GM18520 (cell line): Measurements from ENCODE around the gene GGNBP2.
A peak's percentile ranks its signal among the peaks of the same experiment; 100 is the strongest.
"Not testable (repeated sequence)": the region's sequence is repeated elsewhere in the genome, so short reads cannot be mapped to it uniquely, and the experiment has no call there.

Source experiments
- ATAC-seq: cut with Tn5 transposase; IDR thresholded peaks from one replicate; pipeline ENCODE4 v1.9.1; 2021; ENCODE audit not compliant: unreplicated experiment

Gene GGNBP2

GRCh38 chr17:36544307-36545076 lies at the start of gene GGNBP2:
TSS of gene GGNBP2 (plus strand) at chr17:36544919. CDS start at chr17:36545725, 806 bp downstream.
- ATAC-seq: peak; percentile 39

GRCh38 chr17:36495076-36495578 lies 49.6 kb upstream of the GGNBP2 start:
- ATAC-seq: no peak

- ATAC-seq: no peak
These were observed 48.5 kb upstream of the GGNBP2 start for GRCh38 chr17:36496018-36496789.

GRCh38 chr17:36498155-36498554 lies 46.6 kb upstream of the GGNBP2 start:
- no peak for ATAC-seq

- ATAC-seq: no peak
These were observed 46.0 kb upstream of the GGNBP2 start for GRCh38 chr17:36498560-36499300.

GRCh38 chr17:36500745-36501225 lies 43.9 kb upstream of the GGNBP2 start:
- ATAC-seq: no peak

- ATAC-seq: no peak
These were observed 43.4 kb upstream of the GGNBP2 start for GRCh38 chr17:36501351-36501750.

GRCh38 chr17:36501963-36502362 lies 42.8 kb upstream of the GGNBP2 start:
- no peak for ATAC-seq

GRCh38 chr17:36503456-36504155 lies 41.1 kb upstream of the GGNBP2 start:
- no peak for ATAC-seq

- no peak for ATAC-seq
These were observed 40.6 kb upstream of the GGNBP2 start for GRCh38 chr17:36504156-36504545.

GRCh38 chr17:36505171-36505570 lies 39.5 kb upstream of the GGNBP2 start:
- ATAC-seq: no peak

- ATAC-seq: no peak
These were observed 38.4 kb upstream of the GGNBP2 start for GRCh38 chr17:36506249-36506826.

GRCh38 chr17:36506831-36507230 lies 37.9 kb upstream of the GGNBP2 start:
- ATAC-seq: no peak

GRCh38 chr17:36507266-36507665 lies 37.5 kb upstream of the GGNBP2 start:
- no peak for ATAC-seq

- ATAC-seq: not testable (repeated sequence)
These were observed 36.3 kb upstream of the GGNBP2 start for GRCh38 chr17:36508439-36508838.

GRCh38 chr17:36509272-36509985 lies 35.3 kb upstream of the GGNBP2 start:
- no peak for ATAC-seq

GRCh38 chr17:36510636-36511035 lies 34.1 kb upstream of the GGNBP2 start:
- no peak for ATAC-seq

- ATAC-seq: no peak
These were observed 33.5 kb upstream of the GGNBP2 start for GRCh38 chr17:36511216-36511615.

GRCh38 chr17:36512641-36513040 lies 32.1 kb upstream of the GGNBP2 start:
- no peak for ATAC-seq

GRCh38 chr17:36514856-36515255 lies 29.9 kb upstream of the GGNBP2 start:
- no peak for ATAC-seq
